Mesenchymal stem cell (in vitro differentiated cells and primary cell): ENCODE results near the gene PCSK2.

Source experiments
- DNase-seq: peaks from one replicate; pipeline ENCODE4 v3.0.0-alpha.2; 2013
- H2AFZ ChIP-seq: one replicate; pipeline ENCODE4 v1.6.1; 2013; ENCODE audit warnings: low read depth, mild to moderate bottlenecking, control low read depth, inconsistent platforms, low read length, moderate library complexity
- H2AK5ac ChIP-seq: 2 replicates; pipeline ENCODE4 v1.6.1; 2013; ENCODE audit warnings: low read length, moderate library complexity, mild to moderate bottlenecking, inconsistent platforms; ENCODE audit not compliant: severe bottlenecking
- H2BK120ac ChIP-seq: one replicate; pipeline ENCODE4 v1.6.1; 2013; ENCODE audit warnings: low read depth, mild to moderate bottlenecking, inconsistent platforms, low read length, moderate library complexity
- H2BK12ac ChIP-seq, 2 experiments: one replicate each; pipeline ENCODE4 v1.6.1; 2013; ENCODE audit warnings: inconsistent platforms in 2 of 2, low read length in 2 of 2, mild to moderate bottlenecking in 2 of 2, moderate library complexity in 2 of 2, control low read depth in 1 of 2
- H2BK15ac ChIP-seq: one replicate; pipeline ENCODE4 v1.6.1; 2013; ENCODE audit warnings: mild to moderate bottlenecking, low read depth, inconsistent platforms; ENCODE audit not compliant: poor library complexity, severe bottlenecking
- H2BK5ac ChIP-seq: 2 replicates; pipeline ENCODE4 v1.6.1; 2013; ENCODE audit warnings: low read depth, mild to moderate bottlenecking, low read length, control low read depth, inconsistent platforms; ENCODE audit not compliant: poor library complexity, severe bottlenecking
- H3K14ac ChIP-seq, 2 experiments: one replicate each; pipeline ENCODE4 v1.6.1; 2013; ENCODE audit warnings: inconsistent platforms in 2 of 2, low read length in 2 of 2, control low read depth in 1 of 2, mild to moderate bottlenecking in 1 of 2, moderate library complexity in 1 of 2
- H3K18ac ChIP-seq, 2 experiments: one replicate each; pipeline ENCODE4 v1.6.1; 2013; ENCODE audit warnings: inconsistent platforms in 2 of 2, low read length in 2 of 2, control low read depth in 1 of 2, low read depth in 1 of 2, mild to moderate bottlenecking in 1 of 2
- H3K23ac ChIP-seq, 2 experiments: one replicate each; pipeline ENCODE4 v1.6.1; 2013; ENCODE audit warnings: inconsistent platforms in 2 of 2, low read length in 2 of 2, mild to moderate bottlenecking in 2 of 2, moderate library complexity in 2 of 2, control low read depth in 1 of 2
- H3K27ac ChIP-seq: 2 replicates; pipeline ENCODE4 v1.5.1; 2013; ENCODE audit warnings: mild to moderate bottlenecking, moderate library complexity, low read length, control low read depth, inconsistent platforms; ENCODE audit not compliant: poor library complexity, severe bottlenecking
- H3K27me3 ChIP-seq, 2 experiments: 2 replicates each; pipeline versions ENCODE4 v1.6.1 to v1.7.0; 2013; ENCODE audit warnings: low read length in 2 of 2, mild to moderate bottlenecking in 2 of 2, moderate library complexity in 2 of 2, control low read depth in 1 of 2, inconsistent platforms in 1 of 2; ENCODE audit not compliant: control insufficient read depth in 1 of 2, insufficient read depth in 1 of 2
- H3K36me3 ChIP-seq, 2 experiments: 2 replicates each; pipeline versions ENCODE4 v1.6.1 to v1.7.0; 2013; ENCODE audit warnings: low read length in 2 of 2, control low read depth in 1 of 2, inconsistent platforms in 1 of 2, low read depth in 1 of 2, mild to moderate bottlenecking in 1 of 2; ENCODE audit not compliant: insufficient read depth in 2 of 2, control insufficient read depth in 1 of 2
- H3K4ac ChIP-seq, 2 experiments: one replicate each; pipeline ENCODE4 v1.6.1; 2013; ENCODE audit warnings: inconsistent platforms in 2 of 2, low read length in 2 of 2, mild to moderate bottlenecking in 2 of 2, moderate library complexity in 2 of 2, control low read depth in 1 of 2, low read depth in 1 of 2
- H3K4me1 ChIP-seq: 2 replicates; pipeline ENCODE4 v1.6.1; 2013; ENCODE audit warnings: low read depth, low read length, control low read depth; ENCODE audit not compliant: control insufficient read depth, insufficient read depth
- H3K4me2 ChIP-seq: 2 replicates; pipeline ENCODE4 v1.6.1; 2013; ENCODE audit warnings: low read length, mild to moderate bottlenecking, inconsistent platforms; ENCODE audit not compliant: poor library complexity, severe bottlenecking
- H3K4me3 ChIP-seq, 2 experiments: 2 replicates each; pipeline versions ENCODE4 v1.5.1 to v1.7.0; 2013; ENCODE audit warnings: low read length in 2 of 2, mild to moderate bottlenecking in 2 of 2, control low read depth in 1 of 2, low read depth in 1 of 2; ENCODE audit not compliant: insufficient read depth in 1 of 2
- H3K79me1 ChIP-seq: replicated peaks from 2 replicates; pipeline ENCODE4 v1.6.1; 2013; ENCODE audit warnings: mild to moderate bottlenecking, control low read depth, low read length, inconsistent platforms; ENCODE audit not compliant: poor library complexity, severe bottlenecking
- H3K9ac ChIP-seq: 2 replicates; pipeline ENCODE4 v1.7.0; 2013; ENCODE audit warnings: mild to moderate bottlenecking, low read length, moderate library complexity
- H3K9me3 ChIP-seq: 2 replicates; pipeline ENCODE4 v1.7.0; 2013; ENCODE audit warnings: mild to moderate bottlenecking, low read length; ENCODE audit not compliant: control insufficient read depth
- H4K8ac ChIP-seq: one replicate; pipeline ENCODE4 v1.6.1; 2013; ENCODE audit warnings: inconsistent platforms, mild to moderate bottlenecking, low read length, moderate library complexity
- H4K91ac ChIP-seq: one replicate; pipeline ENCODE4 v1.6.1; 2013; ENCODE audit warnings: mild to moderate bottlenecking, low read length, inconsistent platforms
- WGBS: methylation state at CpG from one replicate; pipeline ENCODE4 v1.1.7; 2013; ENCODE audit warnings: mixed read lengths; 5-methylcytosine and 5-hydroxymethylcytosine counted together

The PCSK2 gene

DNA sequence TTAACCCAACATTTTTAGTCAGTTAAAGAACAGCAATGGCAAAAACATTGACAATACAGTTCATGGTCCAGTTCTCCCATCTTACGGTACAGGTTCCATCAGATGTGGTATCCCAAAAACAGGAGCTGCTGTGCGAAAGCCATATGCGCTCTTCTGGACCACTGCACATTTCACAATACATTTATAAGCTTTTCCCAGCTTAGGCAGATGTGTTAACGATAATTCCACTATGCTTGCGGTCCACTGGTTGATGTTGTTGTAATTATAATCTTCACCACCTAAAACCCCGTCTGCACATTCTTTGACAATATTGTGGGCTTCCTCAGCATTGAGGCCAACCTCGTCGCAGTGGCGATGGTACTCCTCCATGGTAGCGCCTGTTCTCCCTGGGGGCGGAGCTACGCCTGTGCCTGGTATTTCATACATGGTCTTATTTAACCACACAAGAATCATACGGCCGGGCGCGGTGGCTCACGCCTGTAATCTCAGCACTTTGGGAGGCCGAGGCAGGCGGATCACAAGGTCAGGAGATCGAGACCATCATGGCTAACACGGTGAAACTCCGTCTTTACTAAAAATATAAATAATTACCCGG lies 252.3 kb downstream of the PCSK2 start:
- H3K14ac ChIP-seq, result no peak overlapping the region
- H2BK15ac ChIP-seq, result no peak overlapping the region
- no peak overlapping the region for H3K23ac ChIP-seq
- H3K18ac ChIP-seq, result no peak overlapping the region
- WGBS, result 93% methylated on average over 23 of the region's 23 CpGs
- no peak overlapping the region for H4K91ac ChIP-seq
- no peak overlapping the region for H2BK120ac ChIP-seq
- no peaks in the 10 kb centered on the region for H3K9me3 ChIP-seq
- no peak overlapping the region for H3K4me2 ChIP-seq
- H2BK12ac ChIP-seq, result no peak overlapping the region
- H3K27ac ChIP-seq, result no peak overlapping the region
- H2BK5ac ChIP-seq, result no peak overlapping the region
- no peak overlapping the region for H3K4ac ChIP-seq
- no peaks in the 10 kb centered on the region for H3K36me3 ChIP-seq
- peaks cover 10 to 33% of the 10 kb centered on the region in 2 experiments for H3K27me3 ChIP-seq
- H3K9ac ChIP-seq, result no peak overlapping the region
- H4K8ac ChIP-seq, result no peak overlapping the region
- no peaks in the 10 kb centered on the region for H3K4me1 ChIP-seq
- H3K79me1 ChIP-seq, result no peaks in the 10 kb centered on the region
- no peak overlapping the region for H2AFZ ChIP-seq
- no peak overlapping the region for H3K4me3 ChIP-seq
- DNase-seq, result no peak
- no peak overlapping the region for H2AK5ac ChIP-seq

- Histone ChIP-seq H3K4me3 (no peak overlapping the region), H2BK120ac (no peak overlapping the region), H3K79me1 (no peaks in the 10 kb centered on the region), H3K4me2 (no peak overlapping the region), H3K18ac (no peak overlapping the region), H3K27me3 (peaks cover 10 to 30% of the 10 kb centered on the region in 2 experiments), H3K23ac (no peak overlapping the region), H3K14ac (no peak overlapping the region), H2AFZ (no peak overlapping the region), H3K27ac (no peak overlapping the region), H3K9me3 (no peaks in the 10 kb centered on the region), H3K36me3 (no peaks in the 10 kb centered on the region), H4K91ac (no peak overlapping the region), H4K8ac (no peak overlapping the region), H2BK12ac (no peak overlapping the region), H2BK5ac (no peak overlapping the region), H3K4ac (no peak overlapping the region), H3K9ac (no peak overlapping the region), H2BK15ac (no peak overlapping the region), H2AK5ac (no peak overlapping the region), H3K4me1 (no peaks in the 10 kb centered on the region)
- DNase-seq, result no peak
- WGBS, result 88% methylated on average over 11 of the region's 11 CpGs
Observed at GRCh38 chr20:17480696-17481095, 253.9 kb downstream of the PCSK2 start.

- H3K27ac ChIP-seq, result no peak overlapping the region
- no peak overlapping the region for H3K4me3 ChIP-seq
Observed at GRCh38 chr20:17481661-17482060, 254.8 kb downstream of the PCSK2 start.

GRCh38 chr20:17482536-17482935 lies 255.7 kb downstream of the PCSK2 start:
- Histone ChIP-seq H2AK5ac (no peak overlapping the region), H2AFZ (no peak overlapping the region), H3K9me3 (no peaks in the 10 kb centered on the region), H3K79me1 (no peaks in the 10 kb centered on the region), H3K36me3 (no peaks in the 10 kb centered on the region), H2BK5ac (no peak overlapping the region), H3K4me2 (no peak overlapping the region), H3K4me3 (no peak overlapping the region), H3K27ac (no peak overlapping the region), H3K18ac (no peak overlapping the region), H4K8ac (no peak overlapping the region), H3K4me1 (no peaks in the 10 kb centered on the region), H4K91ac (no peak overlapping the region), H3K4ac (no peak overlapping the region), H2BK15ac (no peak overlapping the region), H2BK120ac (no peak overlapping the region), H3K27me3 (peaks cover 26 to 45% of the 10 kb centered on the region in 2 experiments), H3K23ac (no peak overlapping the region), H3K14ac (no peak overlapping the region), H3K9ac (no peak overlapping the region), H2BK12ac (no peak overlapping the region)
- no peak for DNase-seq
- 93% methylated on average over 5 of the region's 5 CpGs for WGBS

More at GRCh38 chr20:17481661-17482060, 254.8 kb downstream of the PCSK2 start:
- Histone ChIP-seq H3K4ac (no peak overlapping the region), H4K8ac (no peak overlapping the region), H2AFZ (no peak overlapping the region), H2AK5ac (no peak overlapping the region), H2BK120ac (no peak overlapping the region), H3K27me3 (peaks cover 17 to 37% of the 10 kb centered on the region in 2 experiments), H3K23ac (no peak overlapping the region), H3K9me3 (no peaks in the 10 kb centered on the region), H3K14ac (no peak overlapping the region), H3K18ac (no peak overlapping the region), H4K91ac (no peak overlapping the region), H3K4me2 (no peak overlapping the region), H3K79me1 (no peaks in the 10 kb centered on the region), H3K36me3 (no peaks in the 10 kb centered on the region), H2BK5ac (no peak overlapping the region), H3K4me1 (no peaks in the 10 kb centered on the region), H3K9ac (no peak overlapping the region), H2BK12ac (no peak overlapping the region), H2BK15ac (no peak overlapping the region)
- 86% methylated on average over 16 of the region's 16 CpGs for WGBS
- DNase-seq, result no peak
